SK-N-SH (cell line): Measurements from ENCODE around the gene ABCF3. TPM values are rescaled to one million over a fixed set of nuclear protein-coding genes. Genes with fewer than 3 reads are reported as not detected.

Experiments
- CTCF ChIA-PET: fragments of 300-600, 350-600 bp; formaldehyde crosslinking; extraction: SDS; loops from one replicate; lab custom pipeline; 2021; lab: Yijun Ruan, JAX
- POLR2A ChIA-PET: fragments of 350-600 bp; sonication (Branson Sonifier 250); formaldehyde crosslinking; extraction: SDS; loops from one replicate; lab custom pipeline; 2020; ENCODE audit warnings: antibody characterized with exemption, inconsistent platforms; lab: Yijun Ruan, JAX
- DNase-seq: peaks from one replicate; pipeline ENCODE4 v3.0.0; 2012
- H2AFZ ChIP-seq: fragments of 200-600 bp; sonication (generic); 2 replicates; pipeline ENCODE4 v1.8.1; 2016; ENCODE audit warnings: antibody characterized with exemption, mild to moderate bottlenecking, low read depth
- H3F3A ChIP-seq: fragments of 200-600 bp; sonication (generic); replicated peaks from 2 replicates; pipeline ENCODE3; 2016; ENCODE audit warnings: antibody characterized with exemption, mild to moderate bottlenecking; ENCODE audit not compliant: insufficient read depth
- H3K27ac ChIP-seq, 2 experiments: fragments of 200-500 bp in 1 of 2; fragments of 200-600 bp in 1 of 2; sonication (Bioruptor generic) in 1 of 2; sonication (generic), shearing (Covaris generic) in 1 of 2; 2 replicates each; pipeline versions ENCODE4 v1.5.1 to v1.6.1; 2014 to 2016; ENCODE audit warnings: low read depth in 2 of 2, inconsistent platforms in 1 of 2, low read length in 1 of 2, mild to moderate bottlenecking in 1 of 2, mixed read lengths in 1 of 2
- H3K27me3 ChIP-seq: fragments of 200-600 bp; sonication (generic), shearing (Covaris generic); 2 replicates; pipeline ENCODE4 v1.6.1; 2016; ENCODE audit warnings: mixed run types; ENCODE audit not compliant: insufficient read depth
- H3K36me3 ChIP-seq, 2 experiments: fragments of 200-500 bp in 1 of 2; fragments of 200-600 bp in 1 of 2; sonication (Bioruptor generic) in 1 of 2; sonication (generic) in 1 of 2; replicated peaks in 1 of 2; 2 replicates each; pipeline versions ENCODE3 to v1.5.1; 2014 to 2016; ENCODE audit warnings: low read length in 1 of 2, mild to moderate bottlenecking in 1 of 2; ENCODE audit not compliant: insufficient read depth in 2 of 2, control insufficient read depth in 1 of 2
- H3K4me1 ChIP-seq, 2 experiments: fragments of 200-500 bp in 1 of 2; fragments of 200-600 bp in 1 of 2; sonication (Bioruptor generic) in 1 of 2; sonication (generic), shearing (Covaris generic) in 1 of 2; 2 replicates each; pipeline versions ENCODE4 v1.5.1 to v1.6.1; 2014 to 2016; ENCODE audit warnings: low read depth in 1 of 2, low read length in 1 of 2, mixed run types in 1 of 2; ENCODE audit not compliant: insufficient read depth in 2 of 2, control insufficient read depth in 1 of 2
- H3K4me2 ChIP-seq: fragments of 200-600 bp; sonication (generic), shearing (Covaris generic); 2 replicates; pipeline ENCODE4 v1.6.1; 2017; ENCODE audit warnings: mixed run types
- H3K4me3 ChIP-seq, 2 experiments: fragments of 200-500 bp in 1 of 2; fragments of 200-600 bp in 1 of 2; sonication (Bioruptor generic) in 1 of 2; sonication (generic), shearing (Covaris generic) in 1 of 2; 2 replicates each; pipeline versions ENCODE4 v1.5.1 to v1.8.1; 2014 to 2016; ENCODE audit warnings: low read depth in 2 of 2, inconsistent platforms in 1 of 2, low read length in 1 of 2, mild to moderate bottlenecking in 1 of 2, mixed read lengths in 1 of 2, moderate library complexity in 1 of 2
- H3K79me2 ChIP-seq: fragments of 200-600 bp; sonication (generic); 2 replicates; pipeline ENCODE4 v1.8.1; 2017; ENCODE audit warnings: mild to moderate bottlenecking; ENCODE audit not compliant: insufficient read depth
- H3K9ac ChIP-seq: fragments of 200-600 bp; sonication (generic); 2 replicates; pipeline ENCODE4 v1.6.1; 2017; ENCODE audit warnings: mixed run types
- H3K9me2 ChIP-seq: fragments of 200-600 bp; sonication (generic); 2 replicates; pipeline ENCODE4 v1.6.1; 2017; ENCODE audit warnings: mixed run types
- H3K9me3 ChIP-seq: fragments of 200-600 bp; sonication (generic); 2 replicates; pipeline ENCODE4 v1.6.1; 2017; ENCODE audit warnings: mixed run types, mild to moderate bottlenecking, moderate library complexity
- H4K20me1 ChIP-seq: fragments of 200-600 bp; sonication (generic); 2 replicates; pipeline ENCODE4 v1.6.1; 2017; ENCODE audit warnings: mild to moderate bottlenecking, mixed run types; ENCODE audit not compliant: insufficient read depth
- CHD2 ChIP-seq: fragments of 150-350 bp; IDR thresholded peaks from 2 replicates; pipeline ENCODE4 v1.6.1; 2018; ENCODE audit warnings: low read length; ENCODE audit not compliant: partially characterized antibody
- ELF1 ChIP-seq: IDR thresholded peaks from 2 replicates; pipeline ENCODE4 v1.4.0; 2012
- EP300 ChIP-seq, 2 experiments: IDR thresholded peaks; 2 replicates each; pipeline versions ENCODE4 v1.4.0 to v1.6.1; 2012; ENCODE audit warnings: borderline replicate concordance in 1 of 2, low read depth in 1 of 2, low read length in 1 of 2
- FOSL2 ChIP-seq: IDR thresholded peaks from 2 replicates; pipeline ENCODE4 v1.4.0; 2012; ENCODE audit warnings: low read depth, mild to moderate bottlenecking, moderate library complexity, borderline replicate concordance
- FOXM1 ChIP-seq: IDR thresholded peaks from 2 replicates; pipeline ENCODE4 v1.4.0; 2012; ENCODE audit warnings: low read depth, mild to moderate bottlenecking
- GATA2 ChIP-seq: sonication (generic); formaldehyde crosslinking; IDR thresholded peaks from 2 replicates; pipeline ENCODE4 v1.5.0; 2020; ENCODE audit warnings: mild to moderate bottlenecking, missing genetic modification reagents
- JUND ChIP-seq: IDR thresholded peaks from 2 replicates; pipeline ENCODE4 v1.4.0; 2012
- NRF1 ChIP-seq: IDR thresholded peaks from 2 replicates; pipeline ENCODE4 v1.6.1; 2012; ENCODE audit warnings: low read depth, mild to moderate bottlenecking, low read length
- RAD21 ChIP-seq: IDR thresholded peaks from 2 replicates; pipeline ENCODE4 v1.6.1; 2012; ENCODE audit warnings: mild to moderate bottlenecking, low read length
- REST ChIP-seq: IDR thresholded peaks from 2 replicates; pipeline ENCODE4 v1.6.1; 2012; ENCODE audit warnings: mild to moderate bottlenecking, low read depth, low read length, moderate library complexity
- RXRA ChIP-seq: IDR thresholded peaks from 2 replicates; pipeline ENCODE4 v1.4.0; 2012; ENCODE audit warnings: low read depth, mild to moderate bottlenecking, borderline replicate concordance
- SIN3A ChIP-seq: IDR thresholded peaks from 2 replicates; pipeline ENCODE4 v1.6.1; 2012; ENCODE audit warnings: low read depth, mild to moderate bottlenecking, low read length, moderate library complexity, borderline replicate concordance
- TEAD4 ChIP-seq: IDR thresholded peaks from 2 replicates; pipeline ENCODE4 v1.4.0; 2012; ENCODE audit warnings: mild to moderate bottlenecking, borderline replicate concordance; ENCODE audit not compliant: insufficient read depth
- ZBTB33 ChIP-seq: IDR thresholded peaks from 2 replicates; pipeline ENCODE4 v1.4.0; 2012; ENCODE audit warnings: low read depth, borderline replicate concordance
- WGBS: methylation state at CpG from one replicate; pipeline ENCODE4 v1.1.6; 2017; ENCODE audit warnings: low lambda C conversion rate; 5-methylcytosine and 5-hydroxymethylcytosine counted together
- polyA plus RNA-seq, 3 experiments: library from polyadenylated mRNA; depleted of rRNA; stranded (reverse); fragments of >200 nt; gene quantifications; 2 replicates each; pipeline ENCODE4 v1.2.3, GENCODE V29; 2012
- TF ChIP-seq, protein P1 (sequence below): fragments of 150-350 bp; IDR thresholded peaks from 2 replicates; pipeline ENCODE4 v1.6.1; 2017; ENCODE audit warnings: antibody characterized with exemption, low read length, low read depth, borderline replicate concordance
- TF ChIP-seq, protein P2 (sequence below): fragments of 150-350 bp; IDR thresholded peaks from 2 replicates; pipeline ENCODE4 v1.6.1; 2016; ENCODE audit warnings: mild to moderate bottlenecking, low read depth, low read length

ABCF3 gene
- polyA plus RNA-seq, 1 of the 3 experiments (the other 2 are of a cell fraction): 55.6 TPM

GRCh38 chr3:184209146-184209923 is 23.3 kb downstream of the ABCF3 start:
- Histone ChIP-seq H2AFZ (no peak overlapping the region), H3K79me2 (no peaks in the 10 kb centered on the region), H3K27ac (no peak overlapping the region), H4K20me1 (no peaks in the 10 kb centered on the region), H3K36me3 (no peaks in the 10 kb centered on the region), H3K27me3 (peaks cover 15% of the 10 kb centered on the region), H3K4me2 (no peak overlapping the region), H3K9ac (no peak overlapping the region), H3K4me3 (no peak overlapping the region), H3K9me2 (no peaks in the 10 kb centered on the region), H3K4me1 (peaks cover 0 to 3% of the 10 kb centered on the region in 2 experiments; a peak in 1 of 4 replicates), H3F3A (no peaks in the 10 kb centered on the region), H3K9me3 (no peaks in the 10 kb centered on the region)
- TF ChIP-seq ZBTB33: no peak
- no peak for TF ChIP-seq GATA2 (CRISPR knock-in tag)
- TF ChIP-seq, protein P1, sequence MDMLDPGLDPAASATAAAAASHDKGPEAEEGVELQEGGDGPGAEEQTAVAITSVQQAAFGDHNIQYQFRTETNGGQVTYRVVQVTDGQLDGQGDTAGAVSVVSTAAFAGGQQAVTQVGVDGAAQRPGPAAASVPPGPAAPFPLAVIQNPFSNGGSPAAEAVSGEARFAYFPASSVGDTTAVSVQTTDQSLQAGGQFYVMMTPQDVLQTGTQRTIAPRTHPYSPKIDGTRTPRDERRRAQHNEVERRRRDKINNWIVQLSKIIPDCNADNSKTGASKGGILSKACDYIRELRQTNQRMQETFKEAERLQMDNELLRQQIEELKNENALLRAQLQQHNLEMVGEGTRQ: no peak
- TF ChIP-seq, protein P2, sequence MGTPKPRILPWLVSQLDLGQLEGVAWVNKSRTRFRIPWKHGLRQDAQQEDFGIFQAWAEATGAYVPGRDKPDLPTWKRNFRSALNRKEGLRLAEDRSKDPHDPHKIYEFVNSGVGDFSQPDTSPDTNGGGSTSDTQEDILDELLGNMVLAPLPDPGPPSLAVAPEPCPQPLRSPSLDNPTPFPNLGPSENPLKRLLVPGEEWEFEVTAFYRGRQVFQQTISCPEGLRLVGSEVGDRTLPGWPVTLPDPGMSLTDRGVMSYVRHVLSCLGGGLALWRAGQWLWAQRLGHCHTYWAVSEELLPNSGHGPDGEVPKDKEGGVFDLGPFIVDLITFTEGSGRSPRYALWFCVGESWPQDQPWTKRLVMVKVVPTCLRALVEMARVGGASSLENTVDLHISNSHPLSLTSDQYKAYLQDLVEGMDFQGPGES: no peak
- CTCF ChIA-PET: interaction anchor here (4.2 to 5.3 kb wide), 2 partner anchors 19 to 41 kb away, joined by 17 to 48 read pairs; partner anchors contain the start of genes EEF1AKMT4 and VWA5B2
- POLR2A ChIA-PET: no interaction called here
- WGBS: 62% methylated on average over 11 of the region's 11 CpGs
- DNase-seq: no peak

- Histone ChIP-seq H3K4me3 (no peak overlapping the region), H3K4me1 (peaks cover 0 to 3% of the 10 kb centered on the region in 2 experiments; a peak in 1 of 4 replicates), H4K20me1 (no peaks in the 10 kb centered on the region), H3K27ac (peak overlapping the region in 1 of 2 experiments; percentile 86; a peak in 2 of 4 replicates), H3K36me3 (no peaks in the 10 kb centered on the region), H2AFZ (no peak overlapping the region), H3K9me3 (no peaks in the 10 kb centered on the region), H3K4me2 (no peak overlapping the region), H3K79me2 (no peaks in the 10 kb centered on the region), H3K9ac (no peak overlapping the region), H3K27me3 (peaks cover 15% of the 10 kb centered on the region; the same call in 1 of the 2 replicates), H3K9me2 (no peaks in the 10 kb centered on the region), H3F3A (no peaks in the 10 kb centered on the region)
- POLR2A ChIA-PET: interaction anchor here (0.9 kb wide), 1 partner anchor 17 kb away, joined by 5 read pairs; no protein-coding TSS in a partner anchor
- 17% methylated on average over 5 of the region's 5 CpGs for WGBS
- CTCF ChIA-PET: interaction anchor here (0.6 to 5.3 kb wide), 3 partner anchors 17 to 76 kb away, joined by 3 to 48 read pairs (median 17); partner anchors contain the start of genes EEF1AKMT4 and VWA5B2
- DNase-seq: peak; percentile 67
- TF ChIP-seq SIN3A (no peak), JUND (peak; percentile 20; the same call in 1 of the 2 replicates), NRF1 (no peak), REST (no peak), CHD2 (peak; percentile 87), FOSL2 (no peak), ELF1 (no peak), TEAD4 (no peak), FOXM1 (no peak), RXRA (no peak), EP300 (IDR thresholded peaks at IDR 0.05; ENCODE audit: borderline replicate concordance in 1 of 2, low read depth in 1 of 2, low read length in 1 of 2) (peak in 1 of 2 experiments; percentile 99; a peak in 2 of 4 replicates), RAD21 (peak; percentile 26)
- TF ChIP-seq, protein P1: no peak
These were observed 25.3 kb downstream of the ABCF3 start for GRCh38 chr3:184211297-184211696.
